HepG2 (cell line): ENCODE data around the gene NAA38. TPM values are rescaled to one million over a fixed set of nuclear protein-coding genes. Genes with fewer than 3 reads are reported as not detected.

Experiments used
- ESRRA ChIP-seq: sonication (generic); formaldehyde crosslinking; IDR thresholded peaks from 2 replicates; pipeline ENCODE4 v1.5.1; 2020; ENCODE audit warnings: mild to moderate bottlenecking, low read depth, missing genetic modification reagents
- HIVEP1 ChIP-seq: sonication (generic); formaldehyde crosslinking; IDR thresholded peaks from 2 replicates; pipeline ENCODE4 v1.4.0; 2020; ENCODE audit warnings: mild to moderate bottlenecking, missing genetic modification reagents
- PHB2 ChIP-seq: fragments of 450-650 bp; IDR thresholded peaks from 2 replicates; pipeline ENCODE4 v1.6.1; 2018; ENCODE audit not compliant: partially characterized antibody
- TCF12 ChIP-seq, 2 experiments: fragments of 450-650 bp in 1 of 2; sonication (generic) in 1 of 2; formaldehyde crosslinking in 1 of 2; IDR thresholded peaks; 2 replicates each; pipeline versions ENCODE4 v1.6.1 to v1.8.0; 2017 to 2022; ENCODE audit warnings: antibody characterized with exemption in 1 of 2, mild to moderate bottlenecking in 1 of 2, missing genetic modification reagents in 1 of 2, moderate library complexity in 1 of 2
- ZNF607 ChIP-seq: sonication (generic); formaldehyde crosslinking; IDR thresholded peaks from 2 replicates; pipeline ENCODE4 v1.5.1; 2020; ENCODE audit warnings: missing genetic modification reagents, mild to moderate bottlenecking, borderline replicate concordance
- ZNF7 ChIP-seq: IDR thresholded peaks from 2 replicates; pipeline ENCODE4 v1.6.1; 2016; ENCODE audit warnings: missing biosample characterization, missing genetic modification reagents
- polyA plus RNA-seq, 8 experiments: library from polyadenylated mRNA; depleted of rRNA in 3 of 8; stranded (reverse) in 7 of 8; unstranded in 1 of 8; fragments of >200 nt; fragmentation: Illumina TruSeq in 4 of 8; extraction: Trizol in 4 of 8; gene quantifications; 2 replicates each; pipeline versions ENCODE4 v1.2.1 to v1.2.3, GENCODE V29; 2011 to 2016; ENCODE audit warnings: low read depth in 4 of 8, missing spikeins in 1 of 8, mixed read lengths in 1 of 8; ENCODE audit not compliant: insufficient read depth in 1 of 8
- total RNA-seq, 5 experiments: library from RNA; depleted of rRNA; stranded (reverse); fragments of >200 nt; fragmentation: Illumina TruSeq; extraction: Trizol; gene quantifications; 2 replicates each; pipeline ENCODE4 v1.2.3, GENCODE V29; 2016; ENCODE audit warnings: low read depth in 1 of 5
- TF ChIP-seq, protein P1 (sequence below): sonication (generic); formaldehyde crosslinking; IDR thresholded peaks from 2 replicates; pipeline ENCODE4 v1.4.0; 2020; ENCODE audit warnings: mild to moderate bottlenecking, low read depth, missing genetic modification reagents
- TF ChIP-seq, protein P2 (sequence below): sonication (generic); formaldehyde crosslinking; IDR thresholded peaks from 2 replicates; pipeline ENCODE4 v1.4.0; 2020; ENCODE audit warnings: mild to moderate bottlenecking, missing genetic modification reagents
- TF ChIP-seq, protein P3 (sequence below): sonication (generic); formaldehyde crosslinking; IDR thresholded peaks from 2 replicates; pipeline ENCODE4 v1.5.0; 2020; ENCODE audit warnings: mild to moderate bottlenecking, missing genetic modification reagents, borderline replicate concordance

NAA38 gene
- total and polyA plus RNA-seq, 2 of the 13 experiments (the other 11 are each of a cell fraction or from before 2014, with no cell fraction given), result 46.9 to 91.6 TPM

DNA sequence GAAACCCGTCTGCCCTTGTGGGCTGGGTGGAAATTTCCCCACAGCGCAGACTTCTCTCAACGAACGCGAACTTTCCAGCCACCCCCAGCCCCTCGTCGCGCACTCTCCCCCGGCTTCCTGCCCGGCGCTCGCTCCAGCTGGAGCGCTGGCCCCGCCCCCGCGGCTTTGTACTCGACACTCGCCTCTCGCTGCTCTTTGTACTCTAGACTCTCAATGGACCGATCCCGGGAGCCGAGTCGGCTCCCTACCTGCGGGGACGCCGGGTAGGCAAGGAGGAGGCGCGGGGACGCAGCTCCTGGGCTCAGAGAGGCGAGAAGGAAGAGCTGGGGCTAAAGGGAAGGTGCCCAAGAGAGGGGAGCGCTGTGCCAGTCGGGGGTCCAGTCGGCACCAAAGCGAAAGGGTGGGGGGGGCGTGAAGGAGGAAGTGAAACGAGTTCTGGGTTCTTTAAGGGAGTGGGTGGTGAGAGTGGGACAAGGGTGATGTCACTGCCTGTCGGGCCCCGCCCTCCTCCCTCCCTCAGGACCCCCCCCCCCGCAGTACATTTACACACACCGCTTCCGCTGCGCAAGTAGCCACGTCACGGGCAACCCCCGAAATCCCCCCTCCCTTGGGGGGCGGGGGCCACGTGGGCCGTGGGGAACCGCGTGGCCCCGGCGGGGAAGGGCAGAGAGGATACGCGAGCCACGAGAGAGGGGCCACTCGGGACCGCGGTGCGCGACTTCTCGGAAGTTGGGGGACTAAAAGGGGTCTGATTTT lies 13.6 kb downstream of the NAA38 start (continued):
- TF ChIP-seq, protein P1, sequence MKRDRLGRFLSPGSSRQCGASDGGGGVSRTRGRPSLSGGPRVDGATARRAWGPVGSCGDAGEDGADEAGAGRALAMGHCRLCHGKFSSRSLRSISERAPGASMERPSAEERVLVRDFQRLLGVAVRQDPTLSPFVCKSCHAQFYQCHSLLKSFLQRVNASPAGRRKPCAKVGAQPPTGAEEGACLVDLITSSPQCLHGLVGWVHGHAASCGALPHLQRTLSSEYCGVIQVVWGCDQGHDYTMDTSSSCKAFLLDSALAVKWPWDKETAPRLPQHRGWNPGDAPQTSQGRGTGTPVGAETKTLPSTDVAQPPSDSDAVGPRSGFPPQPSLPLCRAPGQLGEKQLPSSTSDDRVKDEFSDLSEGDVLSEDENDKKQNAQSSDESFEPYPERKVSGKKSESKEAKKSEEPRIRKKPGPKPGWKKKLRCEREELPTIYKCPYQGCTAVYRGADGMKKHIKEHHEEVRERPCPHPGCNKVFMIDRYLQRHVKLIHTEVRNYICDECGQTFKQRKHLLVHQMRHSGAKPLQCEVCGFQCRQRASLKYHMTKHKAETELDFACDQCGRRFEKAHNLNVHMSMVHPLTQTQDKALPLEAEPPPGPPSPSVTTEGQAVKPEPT (CRISPR knock-in tag), result no peak
- TF ChIP-seq HIVEP1 (CRISPR knock-in tag) (peak; percentile 99), PHB2 (no peak), ZNF7 (no peak), ESRRA (CRISPR knock-in tag) (0 out of 2 replicates have a peak, but pooled peaks have one; percentile 29), ZNF607 (0 out of 2 replicates have a peak, but pooled peaks have one; percentile 4), TCF12 (IDR thresholded peaks at IDR 0.05) (no peak), TCF12 (CRISPR knock-in tag; IDR thresholded peaks at IDR 0.05) (no peak)
- TF ChIP-seq, protein P2, sequence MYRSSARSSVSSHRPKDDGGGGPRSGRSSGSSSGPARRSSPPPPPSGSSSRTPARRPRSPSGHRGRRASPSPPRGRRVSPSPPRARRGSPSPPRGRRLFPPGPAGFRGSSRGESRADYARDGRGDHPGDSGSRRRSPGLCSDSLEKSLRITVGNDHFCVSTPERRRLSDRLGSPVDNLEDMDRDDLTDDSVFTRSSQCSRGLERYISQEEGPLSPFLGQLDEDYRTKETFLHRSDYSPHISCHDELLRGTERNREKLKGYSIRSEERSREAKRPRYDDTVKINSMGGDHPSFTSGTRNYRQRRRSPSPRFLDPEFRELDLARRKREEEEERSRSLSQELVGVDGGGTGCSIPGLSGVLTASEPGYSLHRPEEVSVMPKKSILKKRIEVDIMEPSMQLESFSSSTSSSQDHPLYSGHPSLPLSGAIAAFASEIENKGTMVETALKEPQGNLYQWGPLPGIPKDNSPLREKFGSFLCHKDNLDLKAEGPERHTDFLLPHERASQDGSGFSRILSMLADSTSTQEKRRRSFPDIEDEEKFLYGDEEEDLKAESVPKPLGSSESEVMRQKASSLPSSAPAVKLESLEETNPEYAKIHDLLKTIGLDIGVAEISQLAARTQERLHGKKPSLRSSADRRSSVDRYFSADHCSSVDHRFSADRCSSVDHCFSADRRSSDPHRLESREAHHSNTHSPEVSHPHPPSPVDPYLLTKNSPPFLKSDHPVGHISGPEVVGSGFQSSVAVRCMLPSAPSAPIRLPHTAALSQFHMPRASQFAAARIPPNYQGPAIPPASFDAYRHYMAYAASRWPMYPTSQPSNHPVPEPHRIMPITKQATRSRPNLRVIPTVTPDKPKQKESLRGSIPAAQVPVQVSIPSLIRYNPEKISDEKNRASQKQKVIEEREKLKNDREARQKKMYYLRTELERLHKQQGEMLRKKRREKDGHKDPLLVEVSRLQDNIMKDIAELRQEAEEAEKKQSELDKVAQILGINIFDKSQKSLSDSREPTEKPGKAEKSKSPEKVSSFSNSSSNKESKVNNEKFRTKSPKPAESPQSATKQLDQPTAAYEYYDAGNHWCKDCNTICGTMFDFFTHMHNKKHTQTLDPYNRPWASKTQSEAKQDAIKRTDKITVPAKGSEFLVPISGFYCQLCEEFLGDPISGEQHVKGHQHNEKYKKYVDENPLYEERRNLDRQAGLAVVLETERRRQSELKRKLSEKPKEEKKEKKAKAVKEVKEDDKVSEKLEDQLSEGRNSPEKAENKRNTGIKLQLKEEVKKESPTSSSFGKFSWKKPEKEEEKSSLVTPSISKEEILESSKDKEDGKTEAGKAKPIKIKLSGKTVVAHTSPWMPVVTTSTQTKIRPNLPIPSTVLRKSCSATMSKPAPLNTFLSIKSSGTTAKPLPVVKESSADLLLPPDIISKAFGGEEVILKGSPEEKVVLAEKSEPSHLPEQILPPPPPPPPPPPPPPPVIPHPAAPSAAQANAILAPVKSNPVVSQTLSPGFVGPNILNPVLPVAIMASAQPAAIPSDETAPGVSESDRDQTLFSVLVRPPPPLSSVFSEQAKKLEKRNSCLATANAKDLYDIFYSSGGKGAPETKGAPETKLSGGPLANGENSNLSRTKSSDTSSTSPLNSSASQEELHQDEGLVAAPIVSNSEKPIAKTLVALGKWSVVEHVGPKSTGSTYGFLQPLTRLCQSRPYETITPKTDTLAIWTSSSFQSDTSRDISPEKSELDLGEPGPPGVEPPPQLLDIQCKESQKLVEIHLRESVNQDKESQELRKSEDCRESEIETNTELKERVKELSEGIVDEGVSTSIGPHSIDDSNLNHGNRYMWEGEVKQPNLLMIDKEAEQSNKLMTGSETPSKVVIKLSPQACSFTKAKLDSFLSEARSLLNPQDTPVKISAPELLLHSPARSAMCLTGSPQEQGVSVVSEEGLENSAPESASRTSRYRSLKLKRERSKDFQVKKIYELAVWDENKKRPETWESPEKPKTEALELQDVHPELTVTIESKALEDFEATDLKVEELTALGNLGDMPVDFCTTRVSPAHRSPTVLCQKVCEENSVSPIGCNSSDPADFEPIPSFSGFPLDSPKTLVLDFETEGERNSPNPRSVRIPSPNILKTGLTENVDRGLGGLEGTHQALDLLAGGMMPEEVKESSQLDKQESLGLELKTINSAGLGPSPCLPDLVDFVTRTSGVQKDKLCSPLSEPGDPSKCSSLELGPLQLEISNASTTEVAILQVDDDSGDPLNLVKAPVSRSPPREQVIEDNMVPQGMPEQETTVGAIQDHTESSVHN (CRISPR knock-in tag), result no peak
- TF ChIP-seq, protein P3, sequence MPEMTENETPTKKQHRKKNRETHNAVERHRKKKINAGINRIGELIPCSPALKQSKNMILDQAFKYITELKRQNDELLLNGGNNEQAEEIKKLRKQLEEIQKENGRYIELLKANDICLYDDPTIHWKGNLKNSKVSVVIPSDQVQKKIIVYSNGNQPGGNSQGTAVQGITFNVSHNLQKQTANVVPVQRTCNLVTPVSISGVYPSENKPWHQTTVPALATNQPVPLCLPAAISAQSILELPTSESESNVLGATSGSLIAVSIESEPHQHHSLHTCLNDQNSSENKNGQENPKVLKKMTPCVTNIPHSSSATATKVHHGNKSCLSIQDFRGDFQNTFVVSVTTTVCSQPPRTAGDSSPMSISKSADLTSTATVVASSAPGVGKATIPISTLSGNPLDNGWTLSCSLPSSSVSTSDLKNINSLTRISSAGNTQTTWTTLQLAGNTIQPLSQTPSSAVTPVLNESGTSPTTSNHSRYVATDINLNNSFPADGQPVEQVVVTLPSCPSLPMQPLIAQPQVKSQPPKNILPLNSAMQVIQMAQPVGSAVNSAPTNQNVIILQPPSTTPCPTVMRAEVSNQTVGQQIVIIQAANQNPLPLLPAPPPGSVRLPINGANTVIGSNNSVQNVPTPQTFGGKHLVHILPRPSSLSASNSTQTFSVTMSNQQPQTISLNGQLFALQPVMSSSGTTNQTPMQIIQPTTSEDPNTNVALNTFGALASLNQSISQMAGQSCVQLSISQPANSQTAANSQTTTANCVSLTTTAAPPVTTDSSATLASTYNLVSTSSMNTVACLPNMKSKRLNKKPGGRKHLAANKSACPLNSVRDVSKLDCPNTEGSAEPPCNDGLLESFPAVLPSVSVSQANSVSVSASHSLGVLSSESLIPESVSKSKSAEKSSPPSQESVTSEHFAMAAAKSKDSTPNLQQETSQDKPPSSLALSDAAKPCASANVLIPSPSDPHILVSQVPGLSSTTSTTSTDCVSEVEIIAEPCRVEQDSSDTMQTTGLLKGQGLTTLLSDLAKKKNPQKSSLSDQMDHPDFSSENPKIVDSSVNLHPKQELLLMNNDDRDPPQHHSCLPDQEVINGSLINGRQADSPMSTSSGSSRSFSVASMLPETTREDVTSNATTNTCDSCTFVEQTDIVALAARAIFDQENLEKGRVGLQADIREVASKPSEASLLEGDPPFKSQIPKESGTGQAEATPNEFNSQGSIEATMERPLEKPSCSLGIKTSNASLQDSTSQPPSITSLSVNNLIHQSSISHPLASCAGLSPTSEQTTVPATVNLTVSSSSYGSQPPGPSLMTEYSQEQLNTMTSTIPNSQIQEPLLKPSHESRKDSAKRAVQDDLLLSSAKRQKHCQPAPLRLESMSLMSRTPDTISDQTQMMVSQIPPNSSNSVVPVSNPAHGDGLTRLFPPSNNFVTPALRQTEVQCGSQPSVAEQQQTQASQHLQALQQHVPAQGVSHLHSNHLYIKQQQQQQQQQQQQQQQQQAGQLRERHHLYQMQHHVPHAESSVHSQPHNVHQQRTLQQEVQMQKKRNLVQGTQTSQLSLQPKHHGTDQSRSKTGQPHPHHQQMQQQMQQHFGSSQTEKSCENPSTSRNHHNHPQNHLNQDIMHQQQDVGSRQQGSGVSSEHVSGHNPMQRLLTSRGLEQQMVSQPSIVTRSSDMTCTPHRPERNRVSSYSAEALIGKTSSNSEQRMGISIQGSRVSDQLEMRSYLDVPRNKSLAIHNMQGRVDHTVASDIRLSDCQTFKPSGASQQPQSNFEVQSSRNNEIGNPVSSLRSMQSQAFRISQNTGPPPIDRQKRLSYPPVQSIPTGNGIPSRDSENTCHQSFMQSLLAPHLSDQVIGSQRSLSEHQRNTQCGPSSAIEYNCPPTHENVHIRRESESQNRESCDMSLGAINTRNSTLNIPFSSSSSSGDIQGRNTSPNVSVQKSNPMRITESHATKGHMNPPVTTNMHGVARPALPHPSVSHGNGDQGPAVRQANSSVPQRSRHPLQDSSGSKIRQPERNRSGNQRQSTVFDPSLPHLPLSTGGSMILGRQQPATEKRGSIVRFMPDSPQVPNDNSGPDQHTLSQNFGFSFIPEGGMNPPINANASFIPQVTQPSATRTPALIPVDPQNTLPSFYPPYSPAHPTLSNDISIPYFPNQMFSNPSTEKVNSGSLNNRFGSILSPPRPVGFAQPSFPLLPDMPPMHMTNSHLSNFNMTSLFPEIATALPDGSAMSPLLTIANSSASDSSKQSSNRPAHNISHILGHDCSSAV (CRISPR knock-in tag), result no peak
